CD14-positive monocyte (primary cell): ENCODE results near the gene ERCC6. TPM values are rescaled to one million over a fixed set of nuclear protein-coding genes. Genes with fewer than 3 reads are reported as not detected.

Source experiments
- DNase-seq, 3 donors: peaks; one replicate each; pipeline ENCODE4 v3.0.0-alpha.2; 2011 to 2022
- H2AFZ ChIP-seq: 2 replicates; pipeline ENCODE4 v1.6.0; 2012; ENCODE audit warnings: mild to moderate bottlenecking, low read depth, low read length, inconsistent platforms; ENCODE audit not compliant: insufficient read depth, poor library complexity, severe bottlenecking
- H3K27ac ChIP-seq, 2 donors: 1 replicate in 1 of 2; 2 replicates in 1 of 2; pipeline ENCODE4 v1.5.1; 2012 to 2013; ENCODE audit warnings: low read length in 2 of 2, control low read depth in 1 of 2, inconsistent platforms in 1 of 2, low read depth in 1 of 2, mild to moderate bottlenecking in 1 of 2
- H3K27me3 ChIP-seq, 2 donors: one replicate each; pipeline versions ENCODE4 v1.6.0 to v1.6.1; 2011 to 2013; ENCODE audit warnings: low read length in 2 of 2; ENCODE audit not compliant: control insufficient read depth in 2 of 2, insufficient read depth in 2 of 2
- H3K36me3 ChIP-seq, 2 donors: replicated peaks in 1 of 2; 1 replicate in 1 of 2; 2 replicates in 1 of 2; pipeline versions ENCODE4 v1.5.1 to v1.6.1; 2012 to 2013; ENCODE audit warnings: low read length in 2 of 2, control low read depth in 1 of 2, inconsistent platforms in 1 of 2, mild to moderate bottlenecking in 1 of 2; ENCODE audit not compliant: insufficient read depth in 2 of 2, control insufficient read depth in 1 of 2
- H3K4me1 ChIP-seq, 2 donors: 1 replicate in 1 of 2; 2 replicates in 1 of 2; pipeline versions ENCODE4 v1.5.1 to v1.6.1; 2012 to 2013; ENCODE audit warnings: low read length in 2 of 2, control low read depth in 1 of 2, inconsistent platforms in 1 of 2, mild to moderate bottlenecking in 1 of 2, moderate library complexity in 1 of 2; ENCODE audit not compliant: insufficient read depth in 2 of 2, control insufficient read depth in 1 of 2
- H3K4me2 ChIP-seq: replicated peaks from 2 replicates; pipeline ENCODE3; 2012; ENCODE audit warnings: low read length, moderate library complexity, mild to moderate bottlenecking; ENCODE audit not compliant: poor library complexity, severe bottlenecking; ENCODE audit errors: extremely low read depth
- H3K4me3 ChIP-seq, 3 experiments: fragments of 200-600 bp in 1 of 3; sonication (generic) in 1 of 3; replicated peaks in 1 of 3; 1 replicate in 2 of 3; 2 replicates in 1 of 3; pipeline ENCODE4 v1.5.1; 2011 to 2013; ENCODE audit warnings: low read length in 3 of 3, mild to moderate bottlenecking in 3 of 3, control low read depth in 2 of 3, low read depth in 2 of 3, inconsistent platforms in 1 of 3, moderate library complexity in 1 of 3
- H3K79me2 ChIP-seq: 2 replicates; pipeline ENCODE4 v1.6.0; 2012; ENCODE audit warnings: mild to moderate bottlenecking, control low read depth, inconsistent platforms, low read length, moderate library complexity; ENCODE audit not compliant: insufficient read depth
- H3K9ac ChIP-seq: 2 replicates; pipeline ENCODE4 v1.6.0; 2017; ENCODE audit warnings: low read length, mild to moderate bottlenecking; ENCODE audit not compliant: insufficient read depth, poor library complexity, severe bottlenecking
- H3K9me3 ChIP-seq, 2 donors: replicated peaks in 1 of 2; 1 replicate in 1 of 2; 2 replicates in 1 of 2; pipeline versions ENCODE4 v1.5.1 to v1.6.1; 2012 to 2013; ENCODE audit warnings: low read length in 2 of 2, control low read depth in 1 of 2; ENCODE audit not compliant: control insufficient read depth in 1 of 2, insufficient read depth in 1 of 2
- H4K20me1 ChIP-seq: 2 replicates; pipeline ENCODE4 v1.6.0; 2012; ENCODE audit warnings: mild to moderate bottlenecking, low read length, control low read depth, moderate library complexity; ENCODE audit not compliant: insufficient read depth
- H3K27ac Mint-ChIP-seq, 7 donors: one replicate each; pipeline ENCODE4 v1.8.0; 2020; ENCODE audit warnings: mild to moderate bottlenecking in 7 of 7, mixed read lengths in 7 of 7, moderate library complexity in 6 of 7, inconsistent platforms in 2 of 7
- H3K27me3 Mint-ChIP-seq, 3 donors: one replicate each; pipeline ENCODE4 v1.8.0; 2021 to 2022; ENCODE audit warnings: low read depth in 3 of 3, mild to moderate bottlenecking in 3 of 3, mixed read lengths in 3 of 3, moderate library complexity in 3 of 3, inconsistent platforms in 1 of 3
- H3K36me3 Mint-ChIP-seq, 2 donors: one replicate each; pipeline ENCODE4 v1.8.0; 2020; ENCODE audit warnings: mixed read lengths in 2 of 2, inconsistent platforms in 1 of 2, mild to moderate bottlenecking in 1 of 2
- H3K4me1 Mint-ChIP-seq: one replicate; pipeline ENCODE4 v1.8.0; 2020; ENCODE audit warnings: mild to moderate bottlenecking, mixed read lengths
- H3K4me3 Mint-ChIP-seq, 2 donors: one replicate each; pipeline ENCODE4 v1.8.0; 2020; ENCODE audit warnings: mild to moderate bottlenecking in 2 of 2, mixed read lengths in 2 of 2, moderate library complexity in 1 of 2
- H3K9me3 Mint-ChIP-seq, 7 donors: one replicate each; pipeline ENCODE4 v1.8.0; 2020 to 2022; ENCODE audit warnings: mixed read lengths in 7 of 7, mild to moderate bottlenecking in 6 of 7, moderate library complexity in 6 of 7, inconsistent platforms in 2 of 7
- WGBS: methylation state at CpG from one replicate; pipeline ENCODE4 v1.1.5; 2013; ENCODE audit warnings: missing lambda C conversion rate; ENCODE audit not compliant: insufficient coverage; 5-methylcytosine and 5-hydroxymethylcytosine counted together
- intact Hi-C, 2 donors: fragments of 100-400 bp; cut with micrococcal nuclease; formaldehyde crosslinking; loops; one replicate each; pipeline versions ENCODE4 v1.15.0 to v1.15.1; 2023
- polyA plus RNA-seq, 3 donors: library from polyadenylated mRNA; depleted of rRNA in 1 of 3; unstranded in 2 of 3; stranded (reverse) in 1 of 3; fragments of 300-500 nt in 2 of 3; fragments of >200 nt in 1 of 3; fragmentation: Illumina TruSeq in 2 of 3; gene quantifications; 1 replicate in 2 of 3; 2 replicates in 1 of 3; pipeline ENCODE4 v1.2.3, GENCODE V29; 2012 to 2021
- TF ChIP-seq, protein P1 (sequence below): fragments of 200-600 bp; IDR thresholded peaks from one replicate; pipeline ENCODE4 v1.8.0; 2022; ENCODE audit warnings: antibody characterized with exemption, mild to moderate bottlenecking

Gene ERCC6
- polyA plus RNA-seq, 3 donors, result 5.4 to 6.2 (median 6.0) TPM

DNA sequence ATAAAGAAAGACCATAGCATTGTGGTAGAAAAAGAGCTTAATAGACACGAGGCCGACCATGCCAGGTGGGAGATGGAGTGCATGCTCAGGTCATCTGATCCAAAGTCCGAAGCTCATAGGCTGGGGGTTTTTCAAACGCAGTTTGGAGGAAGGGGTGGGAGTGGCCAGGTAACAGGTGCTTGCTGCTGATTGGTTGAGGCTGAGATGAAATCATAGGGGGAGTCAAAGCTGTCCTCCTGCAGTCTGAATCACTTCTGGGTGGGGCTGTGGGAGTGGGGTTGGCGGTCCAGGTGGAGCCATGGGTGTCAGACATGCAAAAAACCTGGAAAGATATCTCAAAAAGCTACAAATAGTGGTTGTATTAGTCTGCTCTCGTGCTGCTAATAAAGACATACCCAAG, 2.8 kb upstream of the ERCC6 start:
- Histone ChIP-seq H3K4me1 (peaks cover 26 to 32% of the 10 kb centered on the region in 2 donors), H3K27me3 (no peaks in the 10 kb centered on the region), H3K27ac (no peak overlapping the region), H4K20me1 (no peaks in the 10 kb centered on the region), H2AFZ (no peak overlapping the region), H3K4me2 (no peak overlapping the region), H3K9me3 (no peaks in the 10 kb centered on the region), H3K36me3 (no peaks in the 10 kb centered on the region), H3K9ac (no peak overlapping the region), H3K4me3 (no peak overlapping the region), H3K79me2 (peaks cover 13% of the 10 kb centered on the region)
- 96% methylated on average over 5 of the region's 6 CpGs for WGBS
- H3K36me3 Mint-ChIP-seq, result no peaks in the 10 kb centered on the region
- intact Hi-C loops, result loop anchor here in 1 of 2 donors (10.0 kb wide), 1 partner anchor 1237 kb away; the partner anchor contains the start of gene MAPK8
- peaks cover 31% of the 10 kb centered on the region for H3K4me1 Mint-ChIP-seq
- H3K27ac Mint-ChIP-seq, result no peak overlapping the region
- H3K9me3 Mint-ChIP-seq, result peaks cover 5 to 14% (median 10%) of the 10 kb centered on the region in 7 donors
- no peak for DNase-seq
- peaks cover 2 to 8% (median 6%) of the 10 kb centered on the region in 3 donors for H3K27me3 Mint-ChIP-seq
- TF ChIP-seq, protein P1, sequence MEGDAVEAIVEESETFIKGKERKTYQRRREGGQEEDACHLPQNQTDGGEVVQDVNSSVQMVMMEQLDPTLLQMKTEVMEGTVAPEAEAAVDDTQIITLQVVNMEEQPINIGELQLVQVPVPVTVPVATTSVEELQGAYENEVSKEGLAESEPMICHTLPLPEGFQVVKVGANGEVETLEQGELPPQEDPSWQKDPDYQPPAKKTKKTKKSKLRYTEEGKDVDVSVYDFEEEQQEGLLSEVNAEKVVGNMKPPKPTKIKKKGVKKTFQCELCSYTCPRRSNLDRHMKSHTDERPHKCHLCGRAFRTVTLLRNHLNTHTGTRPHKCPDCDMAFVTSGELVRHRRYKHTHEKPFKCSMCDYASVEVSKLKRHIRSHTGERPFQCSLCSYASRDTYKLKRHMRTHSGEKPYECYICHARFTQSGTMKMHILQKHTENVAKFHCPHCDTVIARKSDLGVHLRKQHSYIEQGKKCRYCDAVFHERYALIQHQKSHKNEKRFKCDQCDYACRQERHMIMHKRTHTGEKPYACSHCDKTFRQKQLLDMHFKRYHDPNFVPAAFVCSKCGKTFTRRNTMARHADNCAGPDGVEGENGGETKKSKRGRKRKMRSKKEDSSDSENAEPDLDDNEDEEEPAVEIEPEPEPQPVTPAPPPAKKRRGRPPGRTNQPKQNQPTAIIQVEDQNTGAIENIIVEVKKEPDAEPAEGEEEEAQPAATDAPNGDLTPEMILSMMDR, result no peak
- H3K4me3 Mint-ChIP-seq, result no peak overlapping the region

DNA sequence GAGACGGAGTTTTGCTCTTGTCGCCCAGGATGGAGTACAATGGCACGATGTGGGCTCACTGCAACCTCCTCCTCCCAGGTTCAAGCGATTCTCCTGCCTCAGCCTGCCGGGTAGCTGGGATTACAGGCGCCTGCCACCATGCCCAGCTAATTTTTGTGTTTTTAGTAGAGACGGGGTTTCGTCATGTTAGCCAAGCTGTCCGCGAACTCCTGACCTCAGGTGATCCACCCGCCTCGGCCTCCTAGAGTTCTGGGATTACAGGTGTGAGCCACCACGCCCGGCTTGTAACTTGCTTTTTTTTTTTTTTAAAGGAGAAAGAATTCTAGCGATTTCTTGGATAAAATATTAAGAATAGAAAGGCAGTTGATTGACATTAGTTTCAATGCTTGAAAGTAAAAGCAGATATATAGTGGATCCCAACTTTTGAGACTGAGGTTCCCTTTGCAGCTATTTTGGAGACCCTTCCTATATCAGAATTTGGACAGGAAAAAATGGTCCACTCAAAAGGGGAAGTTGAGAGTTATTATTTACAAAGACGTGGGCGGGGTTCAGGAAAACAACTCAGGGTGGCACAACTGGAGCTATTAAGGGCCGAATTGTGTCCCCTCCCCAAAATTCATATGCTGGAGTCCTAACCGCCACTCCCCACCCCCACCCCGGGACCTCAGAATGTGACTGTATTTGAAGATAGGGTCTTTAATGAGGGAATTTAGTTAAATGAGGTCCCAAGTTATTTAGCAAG, 1.3 kb upstream of the ERCC6 start:
- Histone ChIP-seq H4K20me1 (no peaks in the 10 kb centered on the region), H3K4me3 (peak overlapping the region; percentile 50 to 78 (median 64)), H3K27me3 (no peaks in the 10 kb centered on the region), H3K9me3 (no peaks in the 10 kb centered on the region), H2AFZ (peak overlapping the region; percentile 79), H3K9ac (peak overlapping the region; percentile 93), H3K4me1 (peaks cover 30 to 40% of the 10 kb centered on the region in 2 donors), H3K36me3 (no peaks in the 10 kb centered on the region), H3K4me2 (peak overlapping the region; percentile 76), H3K27ac (peak overlapping the region; percentile 94 to 100), H3K79me2 (peaks cover 22% of the 10 kb centered on the region)
- WGBS, result 93% methylated on average over 3 of the region's 20 CpGs
- H3K27ac Mint-ChIP-seq, result peak overlapping the region in 6 of 7 donors; percentile 94 to 99 (median 96)
- peak overlapping the region; percentile 90 to 94 for H3K4me3 Mint-ChIP-seq
- peaks cover 2% of the 10 kb centered on the region in 3 donors for H3K27me3 Mint-ChIP-seq
- peak in 2 of 3 donors; percentile 30 to 52 for DNase-seq
- TF ChIP-seq, protein P1, result no peak
- peaks cover 43% of the 10 kb centered on the region for H3K4me1 Mint-ChIP-seq
- H3K9me3 Mint-ChIP-seq, result peaks cover 5 to 10% (median 7%) of the 10 kb centered on the region in 7 donors
- H3K36me3 Mint-ChIP-seq, result peaks cover 0 to 3% of the 10 kb centered on the region in 2 donors
- intact Hi-C loops, result loop anchor here in 1 of 2 donors (10.0 kb wide), 1 partner anchor 1235 kb away; the partner anchor contains the start of gene MAPK8
